Measurements from ENCODE around the gene GPD1L. TPM values are rescaled to one million over a fixed set of nuclear protein-coding genes. Genes with fewer than 3 reads are reported as not detected.

Gene GPD1L
- total RNA-seq, 1 donor from 2014 or later: 11.2 TPM

DNA sequence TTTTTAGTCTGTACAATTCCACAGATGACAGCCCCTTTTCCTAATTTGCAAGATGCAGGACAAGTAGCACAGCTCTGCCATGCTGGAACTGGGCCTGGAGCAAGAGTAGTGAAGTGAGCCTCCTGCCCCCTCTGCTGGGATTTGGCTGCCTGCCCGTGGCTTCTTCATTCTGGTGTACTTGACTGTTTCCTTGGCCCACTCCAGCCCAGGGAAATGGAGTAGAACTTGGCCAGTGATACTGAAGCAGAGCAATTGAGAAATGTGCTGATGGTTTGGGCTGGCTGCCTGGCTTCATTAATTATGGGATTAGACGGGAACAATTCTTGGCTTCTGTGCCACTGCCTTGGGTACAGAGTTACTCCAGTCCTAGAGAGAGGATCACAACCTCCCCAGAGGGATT lies 2.8 kb downstream of the GPD1L start:
- no peak overlapping the region for H3K4me3 ChIP-seq (ENCODE audit: insufficient read depth, low read depth, low read length)
- FAIRE-seq (no peak), DNase-seq (ENCODE audit: low read depth) (peak; percentile 77)
- H3K4me1 ChIP-seq (ENCODE audit: insufficient read depth, low read length): peaks cover 5% of the 10 kb centered on the region
- no peaks in the 10 kb centered on the region for H3K36me3 ChIP-seq (ENCODE audit: insufficient read depth, low read length)
- Mint-ChIP-seq H3K27me3 (ENCODE audit: low read depth, unreplicated experiment) (peaks cover 21% of the 10 kb centered on the region), H3K27ac (ENCODE audit: unreplicated experiment) (no peak overlapping the region), H3K4me1 (ENCODE audit: low read depth, unreplicated experiment) (peaks cover 6% of the 10 kb centered on the region), H3K9me3 (ENCODE audit: unreplicated experiment) (peaks cover 6% of the 10 kb centered on the region), H3K36me3 (ENCODE audit: low read depth, unreplicated experiment) (no peaks in the 10 kb centered on the region), H3K4me3 (ENCODE audit: unreplicated experiment) (no peak overlapping the region)
- H3K4me2 ChIP-seq (ENCODE audit: low read length): no peak overlapping the region
- no peaks in the 10 kb centered on the region for H4K20me1 ChIP-seq (ENCODE audit: insufficient read depth, low read length)
- no peak overlapping the region for H2AFZ ChIP-seq (ENCODE audit: low read depth, low read length)
- no peaks in the 10 kb centered on the region for H3K9me3 ChIP-seq (ENCODE audit: insufficient read depth, low read depth, low read length)
- H3K27me3 ChIP-seq (ENCODE audit: insufficient read depth, low read length): no peaks in the 10 kb centered on the region
- H3K79me2 ChIP-seq (ENCODE audit: insufficient read depth, low read length): no peaks in the 10 kb centered on the region
- H3K27ac ChIP-seq (ENCODE audit: low read depth, low read length): no peak overlapping the region
- no peak overlapping the region for H3K9ac ChIP-seq (ENCODE audit: low read length)
- TF ChIP-seq EZH2 (IDR thresholded peaks at IDR 0.05; ENCODE audit: insufficient read depth, low read length): no peak
- TF ChIP-seq, protein P1, sequence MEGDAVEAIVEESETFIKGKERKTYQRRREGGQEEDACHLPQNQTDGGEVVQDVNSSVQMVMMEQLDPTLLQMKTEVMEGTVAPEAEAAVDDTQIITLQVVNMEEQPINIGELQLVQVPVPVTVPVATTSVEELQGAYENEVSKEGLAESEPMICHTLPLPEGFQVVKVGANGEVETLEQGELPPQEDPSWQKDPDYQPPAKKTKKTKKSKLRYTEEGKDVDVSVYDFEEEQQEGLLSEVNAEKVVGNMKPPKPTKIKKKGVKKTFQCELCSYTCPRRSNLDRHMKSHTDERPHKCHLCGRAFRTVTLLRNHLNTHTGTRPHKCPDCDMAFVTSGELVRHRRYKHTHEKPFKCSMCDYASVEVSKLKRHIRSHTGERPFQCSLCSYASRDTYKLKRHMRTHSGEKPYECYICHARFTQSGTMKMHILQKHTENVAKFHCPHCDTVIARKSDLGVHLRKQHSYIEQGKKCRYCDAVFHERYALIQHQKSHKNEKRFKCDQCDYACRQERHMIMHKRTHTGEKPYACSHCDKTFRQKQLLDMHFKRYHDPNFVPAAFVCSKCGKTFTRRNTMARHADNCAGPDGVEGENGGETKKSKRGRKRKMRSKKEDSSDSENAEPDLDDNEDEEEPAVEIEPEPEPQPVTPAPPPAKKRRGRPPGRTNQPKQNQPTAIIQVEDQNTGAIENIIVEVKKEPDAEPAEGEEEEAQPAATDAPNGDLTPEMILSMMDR (IDR thresholded peaks at IDR 0.05; ENCODE audit: insufficient read depth, low read depth, low read length): no peak

DNA sequence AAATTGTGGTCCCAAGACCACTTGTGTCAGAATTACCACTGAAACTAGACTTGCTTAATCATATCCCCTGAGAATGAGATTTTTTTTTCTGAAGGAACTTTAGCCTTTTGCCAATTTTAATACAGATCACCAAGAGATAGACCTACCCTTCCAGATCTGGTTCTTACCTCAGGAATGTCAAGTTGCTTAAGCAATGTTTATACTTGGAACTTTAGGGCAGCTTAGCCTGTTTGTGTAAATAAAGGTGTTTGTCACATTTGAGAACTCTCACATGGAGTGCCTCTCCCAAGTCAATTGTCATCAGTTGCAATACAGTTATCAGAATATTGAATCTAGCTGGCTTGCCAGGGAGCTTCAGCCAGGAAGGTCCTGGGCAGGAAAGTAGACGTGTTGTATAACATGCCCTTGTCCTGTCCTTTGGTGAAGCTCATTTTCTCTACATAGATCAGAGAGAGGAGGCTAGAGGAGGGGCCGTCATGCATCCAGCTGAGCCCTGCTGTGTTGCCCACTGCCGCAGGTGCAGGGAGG lies 3.9 kb downstream of the GPD1L start:
- H3K27ac Mint-ChIP-seq (ENCODE audit: unreplicated experiment): no peak overlapping the region
- Histone ChIP-seq H3K9ac (ENCODE audit: low read length) (no peak overlapping the region), H2AFZ (ENCODE audit: low read depth, low read length) (no peak overlapping the region), H3K4me1 (ENCODE audit: insufficient read depth, low read length) (peaks cover 5% of the 10 kb centered on the region), H4K20me1 (ENCODE audit: insufficient read depth, low read length) (no peaks in the 10 kb centered on the region), H3K79me2 (ENCODE audit: insufficient read depth, low read length) (no peaks in the 10 kb centered on the region), H3K27me3 (ENCODE audit: insufficient read depth, low read length) (no peaks in the 10 kb centered on the region), H3K36me3 (ENCODE audit: insufficient read depth, low read length) (no peaks in the 10 kb centered on the region), H3K4me2 (ENCODE audit: low read length) (no peak overlapping the region), H3K9me3 (ENCODE audit: insufficient read depth, low read depth, low read length) (no peaks in the 10 kb centered on the region), H3K4me3 (ENCODE audit: insufficient read depth, low read depth, low read length) (no peak overlapping the region), H3K27ac (ENCODE audit: low read depth, low read length) (no peak overlapping the region)
- FAIRE-seq (no peak), DNase-seq (ENCODE audit: low read depth) (no peak)
- H3K4me3 Mint-ChIP-seq (ENCODE audit: unreplicated experiment): no peak overlapping the region
- H3K36me3 Mint-ChIP-seq (ENCODE audit: low read depth, unreplicated experiment): peaks cover 4% of the 10 kb centered on the region
- H3K27me3 Mint-ChIP-seq (ENCODE audit: low read depth, unreplicated experiment): peaks cover 21% of the 10 kb centered on the region
- peaks cover 6% of the 10 kb centered on the region for H3K4me1 Mint-ChIP-seq (ENCODE audit: low read depth, unreplicated experiment)
- H3K9me3 Mint-ChIP-seq (ENCODE audit: unreplicated experiment): peaks cover 6% of the 10 kb centered on the region
- TF ChIP-seq EZH2 (IDR thresholded peaks at IDR 0.05; ENCODE audit: insufficient read depth, low read length): no peak
- TF ChIP-seq, protein P1 (IDR thresholded peaks at IDR 0.05; ENCODE audit: insufficient read depth, low read depth, low read length): no peak

DNA sequence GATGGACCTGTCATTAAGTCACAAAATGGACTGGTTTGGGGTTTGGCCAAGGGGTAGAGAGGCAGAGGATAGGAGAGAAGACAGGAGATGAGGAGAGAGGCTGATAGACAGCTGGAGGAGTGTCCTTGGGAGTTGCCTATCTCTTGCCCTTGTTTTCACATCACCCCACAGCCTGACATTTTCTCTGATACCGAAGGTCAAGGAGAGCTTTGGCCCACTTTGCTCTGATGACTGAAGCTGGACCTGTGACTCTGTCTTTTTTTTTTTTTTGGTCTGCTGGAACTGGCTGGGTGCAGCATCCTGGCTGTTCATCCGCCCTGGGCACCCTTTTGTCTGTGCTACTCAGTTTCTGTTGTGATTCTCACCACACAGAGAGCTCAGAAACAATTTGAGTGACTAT lies 5.1 kb downstream of the GPD1L start:
- Mint-ChIP-seq H3K27ac (ENCODE audit: unreplicated experiment) (no peak overlapping the region), H3K36me3 (ENCODE audit: low read depth, unreplicated experiment) (peaks cover 4% of the 10 kb centered on the region), H3K4me1 (ENCODE audit: low read depth, unreplicated experiment) (peaks cover 6% of the 10 kb centered on the region), H3K27me3 (ENCODE audit: low read depth, unreplicated experiment) (peaks cover 21% of the 10 kb centered on the region), H3K9me3 (ENCODE audit: unreplicated experiment) (peaks cover 4% of the 10 kb centered on the region), H3K4me3 (ENCODE audit: unreplicated experiment) (no peak overlapping the region)
- Histone ChIP-seq H3K4me2 (ENCODE audit: low read length) (no peak overlapping the region), H3K4me3 (ENCODE audit: insufficient read depth, low read depth, low read length) (no peak overlapping the region), H3K9ac (ENCODE audit: low read length) (no peak overlapping the region), H3K79me2 (ENCODE audit: insufficient read depth, low read length) (no peaks in the 10 kb centered on the region), H3K4me1 (ENCODE audit: insufficient read depth, low read length) (peaks cover 3% of the 10 kb centered on the region), H3K9me3 (ENCODE audit: insufficient read depth, low read depth, low read length) (no peaks in the 10 kb centered on the region), H3K27ac (ENCODE audit: low read depth, low read length) (no peak overlapping the region), H2AFZ (ENCODE audit: low read depth, low read length) (no peak overlapping the region), H3K36me3 (ENCODE audit: insufficient read depth, low read length) (no peaks in the 10 kb centered on the region), H3K27me3 (ENCODE audit: insufficient read depth, low read length) (no peaks in the 10 kb centered on the region), H4K20me1 (ENCODE audit: insufficient read depth, low read length) (no peaks in the 10 kb centered on the region)
- DNase-seq (ENCODE audit: low read depth) (no peak), FAIRE-seq (no peak)
- TF ChIP-seq, protein P1 (IDR thresholded peaks at IDR 0.05; ENCODE audit: insufficient read depth, low read depth, low read length): no peak
- no peak for TF ChIP-seq EZH2 (IDR thresholded peaks at IDR 0.05; ENCODE audit: insufficient read depth, low read length)

Measured in astrocyte (in vitro differentiated cells and primary cell).